DMS114 treated with DMSO at 0.1 percent for 48 hours (cell line): ENCODE results near the gene KIF26A.
"Not testable (repeated sequence)": the region's sequence is repeated elsewhere in the genome, so short reads cannot be mapped to it uniquely, and the experiment has no call there.

Experiments used
- DNase-seq: peaks from one replicate; lab custom pipeline; 2025; ENCODE audit not compliant: unreplicated experiment; lab: John Stamatoyannopoulos, UW

KIF26A gene

GRCh38 chr14:104207142-104208014 lies 69.0 kb downstream of the KIF26A start:
- DNase-seq, result no peak

GRCh38 chr14:104208015-104208295 lies 69.6 kb downstream of the KIF26A start:
- not testable (repeated sequence) for DNase-seq

GRCh38 chr14:104208331-104208730 lies 69.9 kb downstream of the KIF26A start:
- DNase-seq, result not testable (repeated sequence)

GRCh38 chr14:104209071-104209470 lies 70.7 kb downstream of the KIF26A start:
- not testable (repeated sequence) for DNase-seq

GRCh38 chr14:104209985-104210816 lies 71.8 kb downstream of the KIF26A start:
- DNase-seq, result no peak

- DNase-seq, result no peak
Observed at GRCh38 chr14:104210817-104211195, 72.4 kb downstream of the KIF26A start.

- DNase-seq, result no peak
Observed at GRCh38 chr14:104211215-104211614, 72.8 kb downstream of the KIF26A start.

GRCh38 chr14:104211741-104212140 lies 73.4 kb downstream of the KIF26A start:
- no peak for DNase-seq

- DNase-seq, result no peak
Observed at GRCh38 chr14:104212206-104213095, 74.1 kb downstream of the KIF26A start.

GRCh38 chr14:104213301-104214034 lies 75.1 kb downstream of the KIF26A start:
- DNase-seq, result no peak

GRCh38 chr14:104214431-104215218 lies 76.2 kb downstream of the KIF26A start:
- DNase-seq, result no peak

GRCh38 chr14:104215706-104216334 lies 77.4 kb downstream of the KIF26A start:
- DNase-seq, result no peak

- DNase-seq, result no peak
Observed at GRCh38 chr14:104216457-104216856, 78.1 kb downstream of the KIF26A start.

GRCh38 chr14:104217486-104218360 lies 79.3 kb downstream of the KIF26A start:
- DNase-seq, result no peak

- DNase-seq, result no peak
Observed at GRCh38 chr14:104218361-104219180, 80.2 kb downstream of the KIF26A start.

GRCh38 chr14:104219731-104220214 lies 81.4 kb downstream of the KIF26A start:
- no peak for DNase-seq
